ENCODE measurements around the gene B3GLCT. TPM values are rescaled to one million over a fixed set of nuclear protein-coding genes. Genes with fewer than 3 reads are reported as not detected.

Gene B3GLCT
- total RNA-seq, 1 donor = 18.8 TPM

DNA sequence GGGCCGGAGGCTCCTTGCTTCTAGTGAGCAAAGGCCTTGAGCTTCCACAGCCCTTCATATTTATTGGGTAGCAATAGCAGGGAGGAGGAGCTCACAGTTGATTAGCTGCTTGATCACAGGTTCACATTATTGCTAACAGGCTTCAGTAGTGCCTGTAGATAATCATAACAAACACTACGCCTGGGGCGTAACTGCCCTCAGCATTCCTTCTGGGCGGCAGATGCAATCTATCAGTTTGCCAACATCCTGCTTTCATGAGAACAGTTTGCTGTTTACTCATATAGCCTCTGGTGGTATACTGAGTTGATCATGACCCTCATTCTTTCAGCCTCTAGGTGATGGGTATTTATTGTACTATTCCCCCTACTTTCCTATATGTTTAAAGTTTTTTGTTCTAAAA is 149.4 kb downstream of the B3GLCT start:
- no peak for DNase-seq (ENCODE audit: insufficient read length, low spot score, missing footprints)
- Histone ChIP-seq H3K9me3 (ENCODE audit: low read depth, low read length) (no peaks in the 10 kb centered on the region), H4K20me1 (ENCODE audit: insufficient read depth, low read length) (no peaks in the 10 kb centered on the region), H3K4me3 (ENCODE audit: insufficient read depth, low read length) (no peak overlapping the region), H3K79me2 (ENCODE audit: insufficient read depth, low read length) (no peaks in the 10 kb centered on the region), H3K36me3 (ENCODE audit: insufficient read depth, low read length) (no peaks in the 10 kb centered on the region), H3K4me2 (ENCODE audit: insufficient read depth, low read length) (no peak overlapping the region), H3K27me3 (ENCODE audit: insufficient read depth, low read length) (peaks cover 15% of the 10 kb centered on the region), H2AFZ (ENCODE audit: low read length) (no peak overlapping the region), H3K4me1 (ENCODE audit: insufficient read depth, low read length) (no peaks in the 10 kb centered on the region), H3K27ac (ENCODE audit: low read depth, low read length) (no peak overlapping the region)
- TF ChIP-seq, protein P1, sequence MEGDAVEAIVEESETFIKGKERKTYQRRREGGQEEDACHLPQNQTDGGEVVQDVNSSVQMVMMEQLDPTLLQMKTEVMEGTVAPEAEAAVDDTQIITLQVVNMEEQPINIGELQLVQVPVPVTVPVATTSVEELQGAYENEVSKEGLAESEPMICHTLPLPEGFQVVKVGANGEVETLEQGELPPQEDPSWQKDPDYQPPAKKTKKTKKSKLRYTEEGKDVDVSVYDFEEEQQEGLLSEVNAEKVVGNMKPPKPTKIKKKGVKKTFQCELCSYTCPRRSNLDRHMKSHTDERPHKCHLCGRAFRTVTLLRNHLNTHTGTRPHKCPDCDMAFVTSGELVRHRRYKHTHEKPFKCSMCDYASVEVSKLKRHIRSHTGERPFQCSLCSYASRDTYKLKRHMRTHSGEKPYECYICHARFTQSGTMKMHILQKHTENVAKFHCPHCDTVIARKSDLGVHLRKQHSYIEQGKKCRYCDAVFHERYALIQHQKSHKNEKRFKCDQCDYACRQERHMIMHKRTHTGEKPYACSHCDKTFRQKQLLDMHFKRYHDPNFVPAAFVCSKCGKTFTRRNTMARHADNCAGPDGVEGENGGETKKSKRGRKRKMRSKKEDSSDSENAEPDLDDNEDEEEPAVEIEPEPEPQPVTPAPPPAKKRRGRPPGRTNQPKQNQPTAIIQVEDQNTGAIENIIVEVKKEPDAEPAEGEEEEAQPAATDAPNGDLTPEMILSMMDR (IDR thresholded peaks at IDR 0.05; ENCODE audit: extremely low read depth, low read depth, low read length) = no peak

DNA sequence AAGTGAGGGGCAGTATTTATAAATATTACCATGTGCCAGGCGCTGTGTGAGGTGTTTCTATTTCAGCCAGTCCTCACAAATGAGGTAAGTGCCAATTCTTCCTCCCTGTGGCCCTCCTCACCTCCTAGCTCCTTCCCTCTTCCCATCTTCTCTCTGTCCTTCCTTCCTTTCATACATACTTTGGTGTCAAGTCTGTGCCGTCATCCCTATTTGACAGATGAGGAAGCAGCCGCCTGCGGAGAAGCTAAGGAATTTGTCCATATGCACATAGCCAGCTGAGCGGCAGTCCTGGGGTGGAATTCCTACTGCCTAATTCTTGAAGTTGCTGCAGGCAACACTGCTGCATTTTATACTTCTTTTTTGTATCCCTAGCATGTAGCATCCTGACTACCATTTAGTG is 150.8 kb downstream of the B3GLCT start:
- Histone ChIP-seq H3K27ac (ENCODE audit: low read depth, low read length) (no peak overlapping the region), H3K27me3 (ENCODE audit: insufficient read depth, low read length) (peaks cover 16% of the 10 kb centered on the region), H3K4me1 (ENCODE audit: insufficient read depth, low read length) (no peaks in the 10 kb centered on the region), H3K4me3 (ENCODE audit: insufficient read depth, low read length) (no peak overlapping the region), H3K9me3 (ENCODE audit: low read depth, low read length) (no peaks in the 10 kb centered on the region), H3K36me3 (ENCODE audit: insufficient read depth, low read length) (no peaks in the 10 kb centered on the region), H4K20me1 (ENCODE audit: insufficient read depth, low read length) (no peaks in the 10 kb centered on the region), H2AFZ (ENCODE audit: low read length) (no peak overlapping the region), H3K79me2 (ENCODE audit: insufficient read depth, low read length) (no peaks in the 10 kb centered on the region), H3K4me2 (ENCODE audit: insufficient read depth, low read length) (no peak overlapping the region)
- DNase-seq (ENCODE audit: insufficient read length, low spot score, missing footprints) = no peak
- TF ChIP-seq, protein P1 (IDR thresholded peaks at IDR 0.05; ENCODE audit: extremely low read depth, low read depth, low read length) = no peak

DNA sequence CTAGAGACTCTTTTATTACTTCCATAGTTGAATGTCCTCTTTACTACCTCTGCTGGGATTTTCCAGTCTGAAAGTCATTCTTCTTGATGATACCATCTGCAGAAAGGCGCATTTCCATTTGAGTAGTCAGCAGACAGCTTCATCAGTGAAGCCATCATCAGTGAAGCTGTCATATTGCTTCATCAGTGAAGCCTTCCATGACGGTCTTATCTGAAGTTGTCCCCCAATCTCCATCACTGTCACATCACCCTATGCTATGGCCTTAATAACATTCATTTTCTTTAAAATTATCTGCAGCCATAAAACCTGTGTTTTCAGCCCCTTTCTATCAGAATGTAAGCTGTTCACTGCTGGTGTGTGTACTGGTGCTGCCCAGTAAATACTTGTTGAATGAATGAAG is 151.6 kb downstream of the B3GLCT start:
- no peaks in the 10 kb centered on the region for H3K36me3 ChIP-seq (ENCODE audit: insufficient read depth, low read length)
- no peaks in the 10 kb centered on the region for H3K4me1 ChIP-seq (ENCODE audit: insufficient read depth, low read length)
- no peak overlapping the region for H2AFZ ChIP-seq (ENCODE audit: low read length)
- no peaks in the 10 kb centered on the region for H3K79me2 ChIP-seq (ENCODE audit: insufficient read depth, low read length)
- no peak overlapping the region for H3K4me3 ChIP-seq (ENCODE audit: insufficient read depth, low read length)
- no peak overlapping the region for H3K4me2 ChIP-seq (ENCODE audit: insufficient read depth, low read length)
- TF ChIP-seq, protein P1 (IDR thresholded peaks at IDR 0.05; ENCODE audit: extremely low read depth, low read depth, low read length) = no peak
- no peaks in the 10 kb centered on the region for H3K9me3 ChIP-seq (ENCODE audit: low read depth, low read length)
- peak; percentile 58 for DNase-seq (ENCODE audit: insufficient read length, low spot score, missing footprints)
- peaks cover 16% of the 10 kb centered on the region for H3K27me3 ChIP-seq (ENCODE audit: insufficient read depth, low read length)
- H3K27ac ChIP-seq (ENCODE audit: low read depth, low read length) = no peak overlapping the region
- H4K20me1 ChIP-seq (ENCODE audit: insufficient read depth, low read length) = no peaks in the 10 kb centered on the region

DNA sequence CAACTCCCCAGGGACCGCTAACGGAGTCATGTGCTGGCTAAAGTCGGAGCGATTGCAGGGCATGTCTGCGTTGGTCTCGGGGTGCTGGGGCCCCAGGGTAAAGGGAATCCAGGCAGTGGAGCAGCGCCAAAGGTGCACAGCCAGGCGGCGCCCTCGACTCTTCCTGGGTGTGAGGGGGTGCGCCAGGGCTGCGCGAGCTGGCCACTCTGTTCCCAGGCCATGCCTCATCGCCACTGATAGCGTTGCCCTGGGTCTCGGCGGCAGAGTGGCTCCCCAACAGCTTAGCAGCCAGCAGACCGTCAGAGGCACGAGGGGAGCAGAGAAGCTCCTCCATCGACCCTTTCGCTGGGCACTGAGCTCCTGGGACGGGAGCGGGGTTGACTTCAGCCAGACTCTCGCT is 152.7 kb downstream of the B3GLCT start:
- H4K20me1 ChIP-seq (ENCODE audit: insufficient read depth, low read length) = no peaks in the 10 kb centered on the region
- no peaks in the 10 kb centered on the region for H3K79me2 ChIP-seq (ENCODE audit: insufficient read depth, low read length)
- H3K9me3 ChIP-seq (ENCODE audit: low read depth, low read length) = no peaks in the 10 kb centered on the region
- H2AFZ ChIP-seq (ENCODE audit: low read length) = no peak overlapping the region
- H3K4me1 ChIP-seq (ENCODE audit: insufficient read depth, low read length) = no peaks in the 10 kb centered on the region
- H3K27ac ChIP-seq (ENCODE audit: low read depth, low read length) = no peak overlapping the region
- H3K4me3 ChIP-seq (ENCODE audit: insufficient read depth, low read length) = no peak overlapping the region
- H3K36me3 ChIP-seq (ENCODE audit: insufficient read depth, low read length) = no peaks in the 10 kb centered on the region
- DNase-seq (ENCODE audit: insufficient read length, low spot score, missing footprints) = no peak
- H3K27me3 ChIP-seq (ENCODE audit: insufficient read depth, low read length) = peaks cover 16% of the 10 kb centered on the region
- H3K4me2 ChIP-seq (ENCODE audit: insufficient read depth, low read length) = peak overlapping the region; percentile 52
- TF ChIP-seq, protein P1 (IDR thresholded peaks at IDR 0.05; ENCODE audit: extremely low read depth, low read depth, low read length) = no peak
